HepG2 (cell line): ENCODE results near the gene AKAP7. TPM values are rescaled to one million over a fixed set of nuclear protein-coding genes. Genes with fewer than 3 reads are reported as not detected.

Experiments
- ATF6 ChIP-seq: sonication (generic); formaldehyde crosslinking; conservative IDR thresholded peaks from 2 replicates; pipeline ENCODE4 v1.4.0; 2020; ENCODE audit warnings: missing genetic modification reagents
- BHLHE40 ChIP-seq: IDR thresholded peaks from 2 replicates; pipeline ENCODE4 v1.6.1; 2011; ENCODE audit warnings: low read length, improper control_type of control experiment
- CREM ChIP-seq, 2 experiments: sonication (generic) in 1 of 2; formaldehyde crosslinking in 1 of 2; IDR thresholded peaks; 2 replicates each; pipeline versions ENCODE4 v1.4.0 to v1.6.1; 2016 to 2020; ENCODE audit warnings: antibody characterized with exemption in 1 of 2, mild to moderate bottlenecking in 1 of 2, missing genetic modification reagents in 1 of 2
- FIP1L1 ChIP-seq: fragments of 200-400 bp; formaldehyde crosslinking; IDR thresholded peaks from 2 replicates; pipeline ENCODE4 v1.6.1; 2018; ENCODE audit warnings: low read depth, mild to moderate bottlenecking, low read length, moderate library complexity, borderline replicate concordance; ENCODE audit not compliant: insufficient read depth
- HMGXB4 ChIP-seq, 2 experiments: sonication (generic) in 1 of 2; formaldehyde crosslinking in 1 of 2; IDR thresholded peaks; 2 replicates each; pipeline versions ENCODE4 v1.4.0 to v1.6.1; 2018 to 2020; ENCODE audit warnings: missing genetic modification reagents in 2 of 2, borderline replicate concordance in 1 of 2, low read depth in 1 of 2, mild to moderate bottlenecking in 1 of 2, missing biosample characterization in 1 of 2
- KMT2A ChIP-seq: sonication (generic); formaldehyde crosslinking; IDR thresholded peaks from 2 replicates; pipeline ENCODE4 v1.4.0; 2020; ENCODE audit warnings: missing genetic modification reagents
- NFYB ChIP-seq: sonication (generic); formaldehyde crosslinking; IDR thresholded peaks from 2 replicates; pipeline ENCODE4 v1.4.0; 2020; ENCODE audit warnings: missing genetic modification reagents
- RELA ChIP-seq: sonication (generic); formaldehyde crosslinking; IDR thresholded peaks from 2 replicates; pipeline ENCODE4 v1.4.0; 2020; ENCODE audit warnings: missing genetic modification reagents
- RNF2 ChIP-seq: fragments of 450-650 bp; conservative IDR thresholded peaks from 2 replicates; pipeline ENCODE4 v1.6.1; 2016; ENCODE audit warnings: low read depth
- SRF ChIP-seq: IDR thresholded peaks from 2 replicates; pipeline ENCODE4 v1.6.1; 2011; ENCODE audit warnings: mild to moderate bottlenecking, low read depth, low read length, moderate library complexity
- THAP11 ChIP-seq: IDR thresholded peaks from 2 replicates; pipeline ENCODE4 v1.6.1; 2016; ENCODE audit warnings: missing biosample characterization, missing genetic modification reagents
- TOPORS ChIP-seq: sonication (generic); formaldehyde crosslinking; IDR thresholded peaks from 2 replicates; pipeline ENCODE4 v1.8.0; 2023; ENCODE audit warnings: mild to moderate bottlenecking, missing genetic modification reagents
- ZKSCAN8 ChIP-seq: IDR thresholded peaks from 2 replicates; pipeline ENCODE4 v1.6.1; 2016; ENCODE audit warnings: borderline replicate concordance, missing genetic modification reagents, missing compliant biosample characterization
- ZNF251 ChIP-seq: sonication (generic); formaldehyde crosslinking; IDR thresholded peaks from 2 replicates; pipeline ENCODE4 v1.9.0; 2021; ENCODE audit warnings: mild to moderate bottlenecking, missing genetic modification reagents
- ZNF569 ChIP-seq: sonication (generic); formaldehyde crosslinking; IDR thresholded peaks from 2 replicates; pipeline ENCODE4 v1.5.0; 2020; ENCODE audit warnings: mild to moderate bottlenecking, missing genetic modification reagents, moderate library complexity, borderline replicate concordance
- ZNF572 ChIP-seq: sonication (generic); formaldehyde crosslinking; IDR thresholded peaks from 2 replicates; pipeline ENCODE4 v1.5.1; 2020; ENCODE audit warnings: mild to moderate bottlenecking, missing genetic modification reagents
- ZNF646 ChIP-seq: sonication (generic); formaldehyde crosslinking; IDR thresholded peaks from 2 replicates; pipeline ENCODE4 v1.9.0; 2021; ENCODE audit warnings: mild to moderate bottlenecking, missing genetic modification reagents
- ZNF749 ChIP-seq: sonication (generic); formaldehyde crosslinking; IDR thresholded peaks from 2 replicates; pipeline ENCODE4 v1.8.0; 2022; ENCODE audit warnings: mild to moderate bottlenecking, missing genetic modification reagents, moderate library complexity, borderline replicate concordance
- ZNF883 ChIP-seq: sonication (generic); formaldehyde crosslinking; IDR thresholded peaks from 2 replicates; pipeline ENCODE4 v1.5.1; 2020; ENCODE audit warnings: mild to moderate bottlenecking, missing genetic modification reagents; ENCODE audit errors: not compliant biosample characterization
- polyA plus RNA-seq, 8 experiments: library from polyadenylated mRNA; depleted of rRNA in 3 of 8; stranded (reverse) in 7 of 8; unstranded in 1 of 8; fragments of >200 nt; fragmentation: Illumina TruSeq in 4 of 8; extraction: Trizol in 4 of 8; gene quantifications; 2 replicates each; pipeline versions ENCODE4 v1.2.1 to v1.2.3, GENCODE V29; 2011 to 2016; ENCODE audit warnings: low read depth in 4 of 8, missing spikeins in 1 of 8, mixed read lengths in 1 of 8; ENCODE audit not compliant: insufficient read depth in 1 of 8
- total RNA-seq, 5 experiments: library from RNA; depleted of rRNA; stranded (reverse); fragments of >200 nt; fragmentation: Illumina TruSeq; extraction: Trizol; gene quantifications; 2 replicates each; pipeline ENCODE4 v1.2.3, GENCODE V29; 2016; ENCODE audit warnings: low read depth in 1 of 5

AKAP7 gene
- total and polyA plus RNA-seq, 2 of the 13 experiments (the other 11 are each of a cell fraction or from before 2014, with no cell fraction given): 3.6 to 11.7 TPM

DNA sequence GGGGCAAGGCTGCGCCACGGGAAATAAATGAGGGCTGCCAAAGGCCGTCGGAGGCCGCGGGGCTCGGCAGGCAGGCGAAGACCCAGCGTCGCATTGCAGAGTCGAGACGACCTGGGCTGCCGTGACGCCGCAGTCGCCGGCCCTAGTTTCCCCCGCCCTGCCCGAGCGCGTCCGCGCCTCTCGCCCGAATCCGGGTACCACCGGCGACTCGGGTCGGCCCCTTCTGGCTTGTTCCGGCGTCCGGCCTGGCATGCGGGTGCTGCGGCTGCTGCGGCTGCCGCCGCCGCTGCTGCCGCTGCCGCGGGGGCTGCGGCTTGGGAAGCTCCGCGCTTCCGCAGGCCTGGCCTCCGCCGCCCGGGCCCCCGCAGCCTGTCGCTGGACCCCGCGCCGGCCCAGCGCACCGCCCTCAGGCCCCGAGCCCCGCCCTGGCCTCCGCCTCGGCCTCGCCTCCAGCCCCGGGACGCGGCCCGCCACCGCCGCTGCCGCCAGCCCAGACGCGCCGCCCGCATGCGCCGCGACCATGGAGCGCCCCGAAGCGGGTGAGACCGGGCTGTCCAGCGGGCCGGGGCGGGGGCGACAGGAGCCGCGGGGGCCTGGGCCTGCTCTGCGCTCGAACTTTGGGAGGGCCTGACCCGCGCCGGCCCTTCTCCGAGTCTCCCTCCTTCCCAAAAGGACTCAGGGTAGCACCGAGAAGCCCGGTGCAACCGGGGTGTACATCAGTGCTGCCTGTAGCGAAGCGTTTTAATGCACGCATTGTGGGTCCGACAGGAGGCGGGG lies at the start of gene AKAP7 (continued):
- no peak for TF ChIP-seq ATF6 (CRISPR knock-in tag)
- no peak for TF ChIP-seq FIP1L1
- TF ChIP-seq KMT2A (CRISPR knock-in tag): peak; percentile 80
- no peak for TF ChIP-seq BHLHE40
- no peak for TF ChIP-seq CREM (IDR thresholded peaks at IDR 0.05)
- TF ChIP-seq CREM (CRISPR knock-in tag; IDR thresholded peaks at IDR 0.05): no peak
- TF ChIP-seq ZNF569 (CRISPR knock-in tag): no peak
- no peak for TF ChIP-seq ZNF646 (CRISPR knock-in tag)
- TF ChIP-seq ZNF251 (CRISPR knock-in tag): no peak
- TF ChIP-seq NFYB (CRISPR knock-in tag): no peak
- TF ChIP-seq ZNF749 (CRISPR knock-in tag): no peak; the same call in 1 of the 2 replicates
- TF ChIP-seq ZNF572 (CRISPR knock-in tag): no peak
- TF ChIP-seq THAP11 (CRISPR knock-in tag): no peak
- TF ChIP-seq ZKSCAN8 (CRISPR knock-in tag): no peak
- peak; percentile 8; the same call in 1 of the 2 replicates for TF ChIP-seq RNF2
- peak; percentile 72; the same call in 1 of the 2 replicates for TF ChIP-seq TOPORS (CRISPR knock-in tag)
- TF ChIP-seq HMGXB4 (CRISPR knock-in tag; IDR thresholded peaks at IDR 0.05; ENCODE audit: borderline replicate concordance in 1 of 2, low read depth in 1 of 2): peak in 1 of 2 experiments; percentile 85; a peak in 2 of 4 replicates
- no peak for TF ChIP-seq SRF
- peak; percentile 63 for TF ChIP-seq ZNF883 (CRISPR knock-in tag)
- no peak; the same call in 1 of the 2 replicates for TF ChIP-seq RELA (CRISPR knock-in tag)
